A549 (cell line): Measurements from ENCODE around the gene TECPR2. TPM values are rescaled to one million over a fixed set of nuclear protein-coding genes. Genes with fewer than 3 reads are reported as not detected.

Source experiments
- ATAC-seq, 2 experiments: fragments of 200-7000 bp in 1 of 2; fragments of >200 bp in 1 of 2; cut with Nextera tagmentation in 1 of 2; cut with Tn5 transposase in 1 of 2; 3 replicates each; pipeline versions ENCODE4 v1.8.0 to v1.9.1; 2018 to 2020; ENCODE audit warnings: mild to moderate bottlenecking in 1 of 2, moderate library complexity in 1 of 2
- CTCF ChIA-PET: fragments of 300-600 bp; sonication (Branson Sonifier 250); formaldehyde crosslinking; extraction: SDS; loops from one replicate; lab custom pipeline; 2021; ENCODE audit warnings: antibody characterized with exemption, inconsistent platforms; lab: Yijun Ruan, JAX
- POLR2A ChIA-PET: fragments of 350-600 bp; formaldehyde crosslinking; extraction: SDS; loops from one replicate; lab custom pipeline; 2021; ENCODE audit warnings: antibody characterized with exemption, inconsistent platforms; lab: Yijun Ruan, JAX
- DNase-seq, 2 experiments: peaks; one replicate each; pipeline versions ENCODE4 v3.0.0 to v3.0.0-alpha.2; 2011 to 2016; ENCODE audit warnings: low read depth in 1 of 2, low spot score in 1 of 2
- FAIRE-seq: peaks from 2 replicates; lab custom pipeline; 2011; peaks lifted over from hg19 to GRCh38; lab: Jason Lieb, UNC
- H3K27ac ChIP-seq, 2 experiments: fragments of >200 bp; sonication (Bioruptor Twin); formaldehyde crosslinking; 3 replicates each; pipeline ENCODE4 v1.5.1; 2016 to 2017
- H3K4me1 ChIP-seq: fragments of >200 bp; sonication (Bioruptor Twin); formaldehyde crosslinking; 3 replicates; pipeline ENCODE4 v1.6.1; 2016
- H3K4me2 ChIP-seq: fragments of >200 bp; sonication (Bioruptor Twin); formaldehyde crosslinking; 3 replicates; pipeline ENCODE4 v1.6.1; 2016
- H3K4me3 ChIP-seq: fragments of >200 bp; sonication (Bioruptor Twin); formaldehyde crosslinking; 3 replicates; pipeline ENCODE4 v1.5.1; 2016
- H3K9me3 ChIP-seq: fragments of >200 bp; sonication (Bioruptor Twin); formaldehyde crosslinking; 3 replicates; pipeline ENCODE4 v1.6.1; 2016
- BCL3 ChIP-seq: fragments of >200 bp; sonication (Bioruptor Twin); formaldehyde crosslinking; IDR thresholded peaks from 3 replicates; pipeline ENCODE4 v1.6.1; 2016
- CBX2 ChIP-seq: fragments of 200-600 bp; sonication (generic); IDR thresholded peaks from 2 replicates; pipeline ENCODE4 v1.6.1; 2016; ENCODE audit warnings: low read depth, mild to moderate bottlenecking, borderline replicate concordance
- CEBPB ChIP-seq, 2 experiments: fragments of >200 bp in 1 of 2; sonication (Bioruptor Twin) in 1 of 2; formaldehyde crosslinking in 1 of 2; IDR thresholded peaks; 2 replicates each; pipeline ENCODE4 v1.6.1; 2012 to 2016
- EHMT2 ChIP-seq: fragments of 200-600 bp; sonication (generic); IDR thresholded peaks from 2 replicates; pipeline ENCODE4 v1.6.1; 2016; ENCODE audit warnings: antibody characterized with exemption, low read depth, mild to moderate bottlenecking, moderate library complexity
- EP300 ChIP-seq, 2 experiments: fragments of >200 bp; sonication (Bioruptor Twin); formaldehyde crosslinking; IDR thresholded peaks; 2 replicates in 1 of 2; 3 replicates in 1 of 2; pipeline ENCODE4 v1.6.1; 2016 to 2017
- ESRRA ChIP-seq: fragments of 150-350 bp; IDR thresholded peaks from 2 replicates; pipeline ENCODE4 v1.6.1; 2014; ENCODE audit warnings: mild to moderate bottlenecking, low read length, borderline replicate concordance
- FOSB ChIP-seq: fragments of 250-450 bp; sonication (Bioruptor Pico); IDR thresholded peaks from 2 replicates; pipeline ENCODE4 v1.5.0; 2020; ENCODE audit warnings: mild to moderate bottlenecking, moderate library complexity
- FOSL2 ChIP-seq, 2 experiments: fragments of 450-650 bp in 1 of 2; fragments of >200 bp in 1 of 2; sonication (Bioruptor Twin) in 1 of 2; formaldehyde crosslinking; IDR thresholded peaks; 2 replicates each; pipeline versions ENCODE4 v1.5.0 to v1.6.1; 2016 to 2020; ENCODE audit warnings: mild to moderate bottlenecking in 1 of 2, moderate library complexity in 1 of 2
- HOXB13 ChIP-seq: fragments of 250-450 bp; sonication (Bioruptor Pico); IDR thresholded peaks from 2 replicates; pipeline ENCODE4 v1.5.0; 2020; ENCODE audit warnings: low read depth, mild to moderate bottlenecking, moderate library complexity
- HOXB5 ChIP-seq: fragments of 250-450 bp; sonication (Bioruptor Pico); IDR thresholded peaks from 2 replicates; pipeline ENCODE4 v1.5.0; 2020; ENCODE audit warnings: mild to moderate bottlenecking, moderate library complexity
- KDM5A ChIP-seq: fragments of 200-600 bp; sonication (generic); IDR thresholded peaks from 2 replicates; pipeline ENCODE4 v1.6.1; 2016; ENCODE audit warnings: antibody characterized with exemption, mild to moderate bottlenecking
- MAFK ChIP-seq: fragments of 450-650 bp; IDR thresholded peaks from 2 replicates; pipeline ENCODE4 v1.6.1; 2014; ENCODE audit not compliant: partially characterized antibody
- NPAS2 ChIP-seq: fragments of 250-450 bp; sonication (Bioruptor Pico); IDR thresholded peaks from 2 replicates; pipeline ENCODE4 v1.8.0; 2022; ENCODE audit warnings: mild to moderate bottlenecking, moderate library complexity, borderline replicate concordance
- POLR2AphosphoS2 ChIP-seq: conservative IDR thresholded peaks from 2 replicates; pipeline ENCODE4 v1.6.1; 2012; ENCODE audit warnings: low read length, improper control_type of control experiment, inconsistent platforms
- RAD21 ChIP-seq, 2 experiments: fragments of >200 bp in 1 of 2; sonication (Bioruptor Twin) in 1 of 2; formaldehyde crosslinking in 1 of 2; IDR thresholded peaks in 1 of 2; conservative IDR thresholded peaks in 1 of 2; 2 replicates in 1 of 2; 3 replicates in 1 of 2; pipeline ENCODE4 v1.6.1; 2012 to 2018; ENCODE audit warnings: inconsistent platforms in 1 of 2
- SREBF2 ChIP-seq: fragments of 450-650 bp; IDR thresholded peaks from 2 replicates; pipeline ENCODE4 v1.6.1; 2014; ENCODE audit warnings: mild to moderate bottlenecking, moderate library complexity
- TFCP2L1 ChIP-seq: fragments of 250-450 bp; sonication (Bioruptor Pico); IDR thresholded peaks from 2 replicates; pipeline ENCODE4 v1.5.0; 2021; ENCODE audit warnings: mild to moderate bottlenecking
- TP53 ChIP-seq: fragments of 250-450 bp; sonication (Bioruptor Pico); IDR thresholded peaks from 2 replicates; pipeline ENCODE4 v1.5.0; 2021; ENCODE audit warnings: mild to moderate bottlenecking, moderate library complexity
- ZNF302 ChIP-seq: fragments of 250-450 bp; sonication (Bioruptor Pico); IDR thresholded peaks from 2 replicates; pipeline ENCODE4 v1.9.0; 2021; ENCODE audit warnings: inconsistent platforms, mild to moderate bottlenecking, moderate library complexity
- ZSCAN20 ChIP-seq: fragments of 250-450 bp; sonication (Bioruptor Pico); IDR thresholded peaks from 2 replicates; pipeline ENCODE4 v1.8.0; 2022; ENCODE audit warnings: mild to moderate bottlenecking, moderate library complexity
- WGBS: methylation state at CpG from one replicate; pipeline ENCODE4 v1.1.6; 2017; ENCODE audit errors: missing lambda C conversion rate; 5-methylcytosine and 5-hydroxymethylcytosine counted together
- polyA plus RNA-seq, 4 experiments: library from polyadenylated mRNA; depleted of rRNA in 3 of 4; stranded (reverse); fragments of >200 nt; fragmentation: RNase III in 1 of 4; extraction: RNeasy Plus Mini Kit Qiagen cat#74134 plus additional on column Dnase treatment in 1 of 4; gene quantifications; 2 replicates in 3 of 4; 3 replicates in 1 of 4; pipeline ENCODE4 v1.2.3, GENCODE V29; 2011 to 2017
- TF ChIP-seq, protein P1 (sequence below): IDR thresholded peaks from 2 replicates; pipeline ENCODE4 v1.6.1; 2012
- TF ChIP-seq, protein P2 (sequence below): fragments of >200 bp; sonication (Bioruptor Twin); formaldehyde crosslinking; IDR thresholded peaks from 3 replicates; pipeline ENCODE4 v1.5.1; 2016
- TF ChIP-seq, protein P3 (sequence below): fragments of 200-600 bp; sonication (generic); IDR thresholded peaks from 2 replicates; pipeline ENCODE4 v1.6.1; 2016; ENCODE audit warnings: antibody characterized with exemption, mild to moderate bottlenecking, moderate library complexity

The TECPR2 gene
- polyA plus RNA-seq, 2 of the 4 experiments (the other 2 are of a cell fraction): 5.9 to 7.6 TPM

GRCh38 chr14:102371361-102371760 lies 8.6 kb downstream of the TECPR2 start:
- ATAC-seq: no peak
- 66% methylated on average over 4 of the region's 4 CpGs for WGBS
- no peak for FAIRE-seq
- Histone ChIP-seq H3K9me3 (no peaks in the 10 kb centered on the region), H3K27ac (no peak overlapping the region), H3K4me2 (no peak overlapping the region), H3K4me1 (no peaks in the 10 kb centered on the region), H3K4me3 (no peak overlapping the region)
- DNase-seq: no peak
- TF ChIP-seq FOSL2 (IDR thresholded peaks at IDR 0.05): no peak
- TF ChIP-seq FOSL2 (CRISPR knock-in tag; IDR thresholded peaks at IDR 0.05): no peak
- TF ChIP-seq ZSCAN20 (CRISPR knock-in tag): no peak
- TF ChIP-seq CEBPB (IDR thresholded peaks at IDR 0.05): no peak
- TF ChIP-seq KDM5A: no peak
- TF ChIP-seq FOSB (CRISPR knock-in tag): no peak
- TF ChIP-seq HOXB13 (CRISPR knock-in tag): no peak
- no peak for TF ChIP-seq SREBF2
- no peak for TF ChIP-seq CBX2
- TF ChIP-seq, protein P1, sequence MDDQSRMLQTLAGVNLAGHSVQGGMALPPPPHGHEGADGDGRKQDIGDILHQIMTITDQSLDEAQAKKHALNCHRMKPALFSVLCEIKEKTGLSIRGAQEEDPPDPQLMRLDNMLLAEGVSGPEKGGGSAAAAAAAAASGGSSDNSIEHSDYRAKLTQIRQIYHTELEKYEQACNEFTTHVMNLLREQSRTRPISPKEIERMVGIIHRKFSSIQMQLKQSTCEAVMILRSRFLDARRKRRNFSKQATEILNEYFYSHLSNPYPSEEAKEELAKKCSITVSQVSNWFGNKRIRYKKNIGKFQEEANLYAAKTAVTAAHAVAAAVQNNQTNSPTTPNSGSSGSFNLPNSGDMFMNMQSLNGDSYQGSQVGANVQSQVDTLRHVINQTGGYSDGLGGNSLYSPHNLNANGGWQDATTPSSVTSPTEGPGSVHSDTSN: no peak
- TF ChIP-seq MAFK: no peak
- TF ChIP-seq EP300 (IDR thresholded peaks at IDR 0.05): no peak
- TF ChIP-seq TFCP2L1 (CRISPR knock-in tag): no peak
- TF ChIP-seq, protein P2, sequence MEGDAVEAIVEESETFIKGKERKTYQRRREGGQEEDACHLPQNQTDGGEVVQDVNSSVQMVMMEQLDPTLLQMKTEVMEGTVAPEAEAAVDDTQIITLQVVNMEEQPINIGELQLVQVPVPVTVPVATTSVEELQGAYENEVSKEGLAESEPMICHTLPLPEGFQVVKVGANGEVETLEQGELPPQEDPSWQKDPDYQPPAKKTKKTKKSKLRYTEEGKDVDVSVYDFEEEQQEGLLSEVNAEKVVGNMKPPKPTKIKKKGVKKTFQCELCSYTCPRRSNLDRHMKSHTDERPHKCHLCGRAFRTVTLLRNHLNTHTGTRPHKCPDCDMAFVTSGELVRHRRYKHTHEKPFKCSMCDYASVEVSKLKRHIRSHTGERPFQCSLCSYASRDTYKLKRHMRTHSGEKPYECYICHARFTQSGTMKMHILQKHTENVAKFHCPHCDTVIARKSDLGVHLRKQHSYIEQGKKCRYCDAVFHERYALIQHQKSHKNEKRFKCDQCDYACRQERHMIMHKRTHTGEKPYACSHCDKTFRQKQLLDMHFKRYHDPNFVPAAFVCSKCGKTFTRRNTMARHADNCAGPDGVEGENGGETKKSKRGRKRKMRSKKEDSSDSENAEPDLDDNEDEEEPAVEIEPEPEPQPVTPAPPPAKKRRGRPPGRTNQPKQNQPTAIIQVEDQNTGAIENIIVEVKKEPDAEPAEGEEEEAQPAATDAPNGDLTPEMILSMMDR: no peak
- no peak for TF ChIP-seq TP53
- TF ChIP-seq HOXB5 (CRISPR knock-in tag): no peak
- TF ChIP-seq, protein P3, sequence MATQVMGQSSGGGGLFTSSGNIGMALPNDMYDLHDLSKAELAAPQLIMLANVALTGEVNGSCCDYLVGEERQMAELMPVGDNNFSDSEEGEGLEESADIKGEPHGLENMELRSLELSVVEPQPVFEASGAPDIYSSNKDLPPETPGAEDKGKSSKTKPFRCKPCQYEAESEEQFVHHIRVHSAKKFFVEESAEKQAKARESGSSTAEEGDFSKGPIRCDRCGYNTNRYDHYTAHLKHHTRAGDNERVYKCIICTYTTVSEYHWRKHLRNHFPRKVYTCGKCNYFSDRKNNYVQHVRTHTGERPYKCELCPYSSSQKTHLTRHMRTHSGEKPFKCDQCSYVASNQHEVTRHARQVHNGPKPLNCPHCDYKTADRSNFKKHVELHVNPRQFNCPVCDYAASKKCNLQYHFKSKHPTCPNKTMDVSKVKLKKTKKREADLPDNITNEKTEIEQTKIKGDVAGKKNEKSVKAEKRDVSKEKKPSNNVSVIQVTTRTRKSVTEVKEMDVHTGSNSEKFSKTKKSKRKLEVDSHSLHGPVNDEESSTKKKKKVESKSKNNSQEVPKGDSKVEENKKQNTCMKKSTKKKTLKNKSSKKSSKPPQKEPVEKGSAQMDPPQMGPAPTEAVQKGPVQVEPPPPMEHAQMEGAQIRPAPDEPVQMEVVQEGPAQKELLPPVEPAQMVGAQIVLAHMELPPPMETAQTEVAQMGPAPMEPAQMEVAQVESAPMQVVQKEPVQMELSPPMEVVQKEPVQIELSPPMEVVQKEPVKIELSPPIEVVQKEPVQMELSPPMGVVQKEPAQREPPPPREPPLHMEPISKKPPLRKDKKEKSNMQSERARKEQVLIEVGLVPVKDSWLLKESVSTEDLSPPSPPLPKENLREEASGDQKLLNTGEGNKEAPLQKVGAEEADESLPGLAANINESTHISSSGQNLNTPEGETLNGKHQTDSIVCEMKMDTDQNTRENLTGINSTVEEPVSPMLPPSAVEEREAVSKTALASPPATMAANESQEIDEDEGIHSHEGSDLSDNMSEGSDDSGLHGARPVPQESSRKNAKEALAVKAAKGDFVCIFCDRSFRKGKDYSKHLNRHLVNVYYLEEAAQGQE: no peak
- TF ChIP-seq EHMT2: no peak
- ChIA-PET CTCF (no interaction called here), POLR2A (no interaction called here)

DNA sequence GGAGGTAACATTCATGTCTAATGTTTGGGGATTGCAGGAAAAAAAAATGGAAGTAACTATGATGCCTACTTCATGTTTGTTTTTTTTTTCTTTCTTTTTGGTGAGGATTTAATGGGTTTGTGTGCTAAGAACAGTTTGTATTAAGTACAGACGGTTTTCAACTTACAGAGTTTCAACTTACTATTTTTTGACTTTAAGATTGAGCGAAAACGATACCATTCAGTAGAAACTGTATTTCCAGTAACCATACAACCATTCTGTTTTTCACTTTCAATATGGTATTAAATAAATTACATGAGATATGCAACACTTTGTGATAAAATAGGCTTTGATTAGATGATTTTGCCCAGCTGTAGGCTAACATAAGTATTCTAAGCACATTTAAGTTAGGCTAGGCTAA lies 10.4 kb downstream of the TECPR2 start:
- CTCF ChIA-PET: no interaction called here
- Histone ChIP-seq H3K4me3 (no peak overlapping the region), H3K4me1 (no peaks in the 10 kb centered on the region), H3K9me3 (no peaks in the 10 kb centered on the region), H3K4me2 (no peak overlapping the region), H3K27ac (no peak overlapping the region)
- DNase-seq: no peak
- no peak for ATAC-seq
- POLR2A ChIA-PET: interaction anchor here (0.6 kb wide), 1 partner anchor 11 kb away, joined by 3 read pairs; the partner anchor contains the start of genes CINP and TECPR2
- 88% methylated on average over 3 of the region's 3 CpGs for WGBS
- TF ChIP-seq FOSL2 (IDR thresholded peaks at IDR 0.05): no peak
- no peak for TF ChIP-seq FOSL2 (CRISPR knock-in tag; IDR thresholded peaks at IDR 0.05)
- FAIRE-seq: no peak

GRCh38 chr14:102374264-102374663 lies 11.5 kb downstream of the TECPR2 start:
- no peak for ATAC-seq
- WGBS: 63% methylated on average over 2 of the region's 2 CpGs
- H3K4me3 ChIP-seq: no peak overlapping the region
- no peaks in the 10 kb centered on the region for H3K9me3 ChIP-seq
- POLR2A ChIA-PET: no interaction called here
- H3K4me2 ChIP-seq: no peak overlapping the region
- no peak overlapping the region for H3K27ac ChIP-seq
- CTCF ChIA-PET: interaction anchor here (1.5 kb wide), 1 partner anchor 18 kb away, joined by 4 read pairs; no protein-coding TSS in a partner anchor
- H3K4me1 ChIP-seq: no peaks in the 10 kb centered on the region
- DNase-seq: no peak
- TF ChIP-seq POLR2AphosphoS2: no peak
- TF ChIP-seq BCL3: no peak
- no peak for TF ChIP-seq RAD21 (conservative IDR thresholded peaks at IDR 0.05 in 1 of 2, IDR thresholded peaks at IDR 0.05 in 1 of 2)
- TF ChIP-seq NPAS2: no peak
- TF ChIP-seq ESRRA: no peak
- no peak for TF ChIP-seq ZNF302 (CRISPR knock-in tag)
- TF ChIP-seq, all 56 proteins: peak for 0
- no peak for FAIRE-seq
